HepG2 (cell line): Measurements from ENCODE around the gene LIMCH1. TPM values are rescaled to one million over a fixed set of nuclear protein-coding genes. Genes with fewer than 3 reads are reported as not detected.

Experiments
- ATAC-seq: fragments of 200-7000 bp; cut with Tn5 transposase; 3 replicates; pipeline ENCODE4 v1.9.1; 2020; ENCODE audit warnings: mild to moderate bottlenecking, moderate library complexity
- BruUV-seq: library from RNA; stranded (reverse); fragments of 400-500 nt; replicated peaks from 2 replicates; lab custom pipeline; 2021; lab: Mats Ljungman, UMichigan
- CTCF ChIA-PET: fragments of 300-600 bp; formaldehyde crosslinking; extraction: SDS; loops from one replicate; lab custom pipeline; 2021; ENCODE audit warnings: low total read pairs, inconsistent platforms, low intra/inter-chr PET ratio; lab: Yijun Ruan, JAX
- POLR2A ChIA-PET: fragments of 350-600 bp; sonication (Branson Sonifier 250); formaldehyde crosslinking; loops from one replicate; lab custom pipeline; 2020; ENCODE audit warnings: antibody characterized with exemption, inconsistent platforms; lab: Yijun Ruan, JAX
- DNase-seq: peaks from one replicate; pipeline ENCODE4 v3.0.0-alpha.2; 2015; ENCODE audit warnings: low spot score
- FAIRE-seq: peaks from 3 replicates; lab custom pipeline; 2011; peaks lifted over from hg19 to GRCh38; lab: Jason Lieb, UNC
- H2AFZ ChIP-seq: one replicate; pipeline ENCODE4 v1.6.1; 2011; ENCODE audit warnings: low read length, inconsistent platforms
- H3K27ac ChIP-seq: fragments of 300-600 bp; 3 replicates; pipeline ENCODE4 v1.8.0; 2011; ENCODE audit warnings: mixed run types, mild to moderate bottlenecking, mixed read lengths, low read length, inconsistent platforms; ENCODE audit not compliant: insufficient read depth; ENCODE audit errors: extremely low read length
- H3K27me3 ChIP-seq, 2 experiments: fragments of 200-600 bp in 1 of 2; 2 replicates in 1 of 2; 3 replicates in 1 of 2; pipeline versions ENCODE4 v1.6.0 to v1.8.0; 2011; ENCODE audit warnings: low read length in 2 of 2, mild to moderate bottlenecking in 2 of 2, moderate library complexity in 2 of 2, inconsistent platforms in 1 of 2; ENCODE audit not compliant: insufficient read depth in 2 of 2, control insufficient read depth in 1 of 2
- H3K36me3 ChIP-seq, 2 experiments: fragments of 200-600 bp in 1 of 2; replicated peaks in 1 of 2; 2 replicates in 1 of 2; 3 replicates in 1 of 2; pipeline versions ENCODE4 v1.5.1 to v1.8.0; 2011; ENCODE audit warnings: low read length in 2 of 2, inconsistent platforms in 1 of 2; ENCODE audit not compliant: insufficient read depth in 2 of 2, control insufficient read depth in 1 of 2
- H3K4me1 ChIP-seq: 2 replicates; pipeline ENCODE4 v1.5.1; 2012; ENCODE audit warnings: low read length, inconsistent platforms; ENCODE audit not compliant: insufficient read depth
- H3K4me2 ChIP-seq: 2 replicates; pipeline ENCODE4 v1.6.0; 2011; ENCODE audit warnings: low read depth, low read length, inconsistent platforms
- H3K4me3 ChIP-seq, 3 experiments: fragments of 200-600 bp in 1 of 3; sonication (generic), shearing (Covaris generic) in 1 of 3; replicated peaks in 1 of 3; 2 replicates each; pipeline ENCODE4 v1.5.1; 2011 to 2016; ENCODE audit warnings: low read length in 3 of 3, inconsistent platforms in 2 of 3, low read depth in 2 of 3, mild to moderate bottlenecking in 2 of 3, control low read depth in 1 of 3, mixed read lengths in 1 of 3; ENCODE audit not compliant: insufficient read depth in 1 of 3
- H3K79me2 ChIP-seq: one replicate; pipeline ENCODE4 v1.6.1; 2011; ENCODE audit warnings: low read length, inconsistent platforms; ENCODE audit not compliant: insufficient read depth
- H3K9ac ChIP-seq: 2 replicates; pipeline ENCODE4 v1.6.0; 2011; ENCODE audit warnings: mild to moderate bottlenecking, low read depth, low read length, inconsistent platforms; ENCODE audit not compliant: insufficient read depth
- H3K9me3 ChIP-seq: 2 replicates; pipeline ENCODE4 v1.5.1; 2012; ENCODE audit warnings: mild to moderate bottlenecking, low read length
- H4K20me1 ChIP-seq: 2 replicates; pipeline ENCODE4 v1.6.0; 2011; ENCODE audit warnings: inconsistent platforms, mild to moderate bottlenecking, low read length, moderate library complexity; ENCODE audit not compliant: insufficient read depth
- CBX5 ChIP-seq: sonication (generic); formaldehyde crosslinking; IDR thresholded peaks from 2 replicates; pipeline ENCODE4 v1.4.0; 2020; ENCODE audit warnings: missing genetic modification reagents, borderline replicate concordance
- DPF2 ChIP-seq: sonication (generic); formaldehyde crosslinking; IDR thresholded peaks from 2 replicates; pipeline ENCODE4 v1.4.0; 2020; ENCODE audit warnings: mild to moderate bottlenecking, low read depth, missing genetic modification reagents, borderline replicate concordance
- EP300 ChIP-seq, 3 experiments: sonication (generic) in 1 of 3; formaldehyde crosslinking in 1 of 3; IDR thresholded peaks; 2 replicates each; pipeline versions ENCODE4 v1.5.1 to v1.6.1; 2011 to 2020; ENCODE audit warnings: low read depth in 2 of 3, low read length in 2 of 3, borderline replicate concordance in 1 of 3, improper control_type of control experiment in 1 of 3, mild to moderate bottlenecking in 1 of 3, missing genetic modification reagents in 1 of 3, moderate library complexity in 1 of 3
- FOSL1 ChIP-seq: sonication (generic); formaldehyde crosslinking; IDR thresholded peaks from 2 replicates; pipeline ENCODE4 v1.9.0; 2021; ENCODE audit warnings: missing genetic modification reagents, borderline replicate concordance
- FOXK1 ChIP-seq: sonication (generic); formaldehyde crosslinking; IDR thresholded peaks from 2 replicates; pipeline ENCODE4 v1.4.0; 2020; ENCODE audit warnings: low read depth, missing genetic modification reagents, borderline replicate concordance
- LRRFIP1 ChIP-seq: sonication (generic); formaldehyde crosslinking; conservative IDR thresholded peaks from 2 replicates; pipeline ENCODE4 v1.4.0; 2020; ENCODE audit warnings: missing genetic modification reagents
- NFKBIZ ChIP-seq: IDR thresholded peaks from 2 replicates; pipeline ENCODE4 v1.6.1; 2018; ENCODE audit warnings: missing genetic modification reagents, missing compliant biosample characterization
- NR2C2 ChIP-seq: sonication (generic); formaldehyde crosslinking; IDR thresholded peaks from 2 replicates; pipeline ENCODE4 v1.4.0; 2020; ENCODE audit warnings: missing genetic modification reagents, mild to moderate bottlenecking, moderate library complexity, borderline replicate concordance
- SP5 ChIP-seq: IDR thresholded peaks from 2 replicates; pipeline ENCODE4 v1.6.1; 2016; ENCODE audit warnings: low read depth, borderline replicate concordance
- THAP7 ChIP-seq: sonication (generic); formaldehyde crosslinking; IDR thresholded peaks from 2 replicates; pipeline ENCODE4 v1.8.1; 2023; ENCODE audit warnings: mild to moderate bottlenecking, missing genetic modification reagents
- ZBTB46 ChIP-seq: sonication (generic); formaldehyde crosslinking; IDR thresholded peaks from 2 replicates; pipeline ENCODE4 v1.4.0; 2020; ENCODE audit warnings: mild to moderate bottlenecking, missing genetic modification reagents, borderline replicate concordance
- ZBTB7B ChIP-seq: sonication (generic); formaldehyde crosslinking; IDR thresholded peaks from 2 replicates; pipeline ENCODE4 v1.4.0; 2020; ENCODE audit warnings: missing genetic modification reagents
- ZNF326 ChIP-seq: sonication (generic); formaldehyde crosslinking; IDR thresholded peaks from 2 replicates; pipeline ENCODE4 v1.4.0; 2020; ENCODE audit warnings: missing genetic modification reagents, borderline replicate concordance
- ZNF44 ChIP-seq: sonication (generic); formaldehyde crosslinking; IDR thresholded peaks from 2 replicates; pipeline ENCODE4 v1.5.1; 2020; ENCODE audit warnings: mild to moderate bottlenecking, missing genetic modification reagents
- ZNF468 ChIP-seq: sonication (generic); formaldehyde crosslinking; IDR thresholded peaks from 2 replicates; pipeline ENCODE4 v1.8.0; 2022; ENCODE audit warnings: mild to moderate bottlenecking, moderate library complexity, missing genetic modification reagents
- ZNF784 ChIP-seq: sonication (generic); formaldehyde crosslinking; IDR thresholded peaks from 2 replicates; pipeline ENCODE4 v1.5.1; 2020; ENCODE audit warnings: missing genetic modification reagents, mild to moderate bottlenecking, borderline replicate concordance
- ZNF816 ChIP-seq: sonication (generic); formaldehyde crosslinking; IDR thresholded peaks from 2 replicates; pipeline ENCODE4 v1.8.0; 2022; ENCODE audit warnings: missing genetic modification reagents, mild to moderate bottlenecking, borderline replicate concordance
- WGBS: methylation state at CpG from one replicate; pipeline ENCODE4 v1.1.6; 2017; ENCODE audit warnings: low lambda C conversion rate; 5-methylcytosine and 5-hydroxymethylcytosine counted together
- in situ Hi-C: cut with HindIII; loops from 2 replicates; pipeline ENCODE4 v1.10.0; 2017; ENCODE audit warnings: low pct_unique_long_range_greater_than_20kb; ENCODE audit not compliant: extremely low pct_ligation_motif_present
- intact Hi-C: fragments of 100-400 bp; cut with micrococcal nuclease; formaldehyde crosslinking; loops from one replicate; pipeline ENCODE4 v1.10.0; 2022; ENCODE audit not compliant: unreplicated experiment
- polyA plus RNA-seq, 8 experiments: library from polyadenylated mRNA; depleted of rRNA in 3 of 8; stranded (reverse) in 7 of 8; unstranded in 1 of 8; fragments of >200 nt; fragmentation: Illumina TruSeq in 4 of 8; extraction: Trizol in 4 of 8; gene quantifications; 2 replicates each; pipeline versions ENCODE4 v1.2.1 to v1.2.3, GENCODE V29; 2011 to 2016; ENCODE audit warnings: low read depth in 4 of 8, missing spikeins in 1 of 8, mixed read lengths in 1 of 8; ENCODE audit not compliant: insufficient read depth in 1 of 8
- total RNA-seq, 5 experiments: library from RNA; depleted of rRNA; stranded (reverse); fragments of >200 nt; fragmentation: Illumina TruSeq; extraction: Trizol; gene quantifications; 2 replicates each; pipeline ENCODE4 v1.2.3, GENCODE V29; 2016; ENCODE audit warnings: low read depth in 1 of 5

LIMCH1 gene
- total and polyA plus RNA-seq, 2 of the 13 experiments (the other 11 are each of a cell fraction or from before 2014, with no cell fraction given), result 0.04 TPM; not detected in 1

- no peak for TF ChIP-seq THAP7 (CRISPR knock-in tag)
- TF ChIP-seq SP5 (CRISPR knock-in tag), result no peak
- no peak for TF ChIP-seq EP300 (IDR thresholded peaks at IDR 0.05; ENCODE audit: low read depth in 2 of 2, low read length in 2 of 2)
- TF ChIP-seq EP300 (CRISPR knock-in tag; IDR thresholded peaks at IDR 0.05; ENCODE audit: borderline replicate concordance), result no peak
- TF ChIP-seq ZNF326, result no peak
- no peak for TF ChIP-seq ZNF784
- no peak for TF ChIP-seq ZBTB7B (CRISPR knock-in tag)
Observed at GRCh38 chr4:41628936-41629335, 91.0 kb downstream of the LIMCH1 start (continued).

GRCh38 chr4:41631523-41631922 is 93.6 kb downstream of the LIMCH1 start:
- ChIA-PET POLR2A (no interaction called here), CTCF (no interaction called here)
- in situ Hi-C loops, result no loop called here
- peaks cover 2 to 8% of the 10 kb centered on the region in 2 experiments; a peak in 3 of 5 replicates for H3K27me3 ChIP-seq
- no peaks in the 10 kb centered on the region for H3K9me3 ChIP-seq
- no peak overlapping the region for H3K27ac ChIP-seq
- no peak for FAIRE-seq
- DNase-seq, result no peak
- H4K20me1 ChIP-seq, result no peaks in the 10 kb centered on the region
- no peak overlapping the region for H3K9ac ChIP-seq
- no peaks in the 10 kb centered on the region for H3K79me2 ChIP-seq
- 60% methylated on average over 3 of the region's 3 CpGs for WGBS
- no peaks in the 10 kb centered on the region for H3K36me3 ChIP-seq
- H3K4me2 ChIP-seq, result no peak overlapping the region
- no peak for ATAC-seq
- TF ChIP-seq DPF2 (CRISPR knock-in tag) (no peak), LRRFIP1 (CRISPR knock-in tag) (no peak), ZNF468 (no peak), CBX5 (CRISPR knock-in tag) (no peak), NR2C2 (CRISPR knock-in tag) (no peak), ZNF44 (no peak), FOXK1 (no peak), ZBTB46 (CRISPR knock-in tag) (no peak), FOSL1 (CRISPR knock-in tag) (no peak), ZNF816 (CRISPR knock-in tag) (no peak), NFKBIZ (no peak), EP300 (IDR thresholded peaks at IDR 0.05; ENCODE audit: low read depth in 2 of 2, low read length in 2 of 2) (no peak), EP300 (CRISPR knock-in tag; IDR thresholded peaks at IDR 0.05; ENCODE audit: borderline replicate concordance) (no peak)
- no peak overlapping the region for H2AFZ ChIP-seq
- no peak overlapping the region for H3K4me3 ChIP-seq
- BruUV-seq, result no TSS peak
- no peaks in the 10 kb centered on the region for H3K4me1 ChIP-seq
- intact Hi-C loops, result no loop called here
